ENCODE data around the gene ASB13.

- TF ChIP-seq, protein P1, sequence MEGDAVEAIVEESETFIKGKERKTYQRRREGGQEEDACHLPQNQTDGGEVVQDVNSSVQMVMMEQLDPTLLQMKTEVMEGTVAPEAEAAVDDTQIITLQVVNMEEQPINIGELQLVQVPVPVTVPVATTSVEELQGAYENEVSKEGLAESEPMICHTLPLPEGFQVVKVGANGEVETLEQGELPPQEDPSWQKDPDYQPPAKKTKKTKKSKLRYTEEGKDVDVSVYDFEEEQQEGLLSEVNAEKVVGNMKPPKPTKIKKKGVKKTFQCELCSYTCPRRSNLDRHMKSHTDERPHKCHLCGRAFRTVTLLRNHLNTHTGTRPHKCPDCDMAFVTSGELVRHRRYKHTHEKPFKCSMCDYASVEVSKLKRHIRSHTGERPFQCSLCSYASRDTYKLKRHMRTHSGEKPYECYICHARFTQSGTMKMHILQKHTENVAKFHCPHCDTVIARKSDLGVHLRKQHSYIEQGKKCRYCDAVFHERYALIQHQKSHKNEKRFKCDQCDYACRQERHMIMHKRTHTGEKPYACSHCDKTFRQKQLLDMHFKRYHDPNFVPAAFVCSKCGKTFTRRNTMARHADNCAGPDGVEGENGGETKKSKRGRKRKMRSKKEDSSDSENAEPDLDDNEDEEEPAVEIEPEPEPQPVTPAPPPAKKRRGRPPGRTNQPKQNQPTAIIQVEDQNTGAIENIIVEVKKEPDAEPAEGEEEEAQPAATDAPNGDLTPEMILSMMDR (IDR thresholded peaks at IDR 0.05 in 2 of 3, conservative IDR thresholded peaks at IDR 0.05 in 1 of 3; ENCODE audit: borderline replicate concordance in 1 of 3, insufficient read depth in 1 of 3, low read depth in 2 of 3, low read length in 2 of 3): peak; percentile 39 to 58 (median 47); a peak in 4 of 6 replicates
- TF ChIP-seq POLR2AphosphoS5 (IDR thresholded peaks at IDR 0.05; ENCODE audit: low read depth, low read length) (no peak), RAD21 (IDR thresholded peaks at IDR 0.05; ENCODE audit: low read depth) (peak; percentile 62)
- TF ChIP-seq, protein P2, sequence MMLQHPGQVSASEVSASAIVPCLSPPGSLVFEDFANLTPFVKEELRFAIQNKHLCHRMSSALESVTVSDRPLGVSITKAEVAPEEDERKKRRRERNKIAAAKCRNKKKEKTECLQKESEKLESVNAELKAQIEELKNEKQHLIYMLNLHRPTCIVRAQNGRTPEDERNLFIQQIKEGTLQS (IDR thresholded peaks at IDR 0.05): no peak
These were observed 18.8 kb upstream of the ASB13 start for GRCh38 chr10:5684971-5685763.

Data from HCT116 (cell line).